Measurements from ENCODE around the gene MSGN1.
"Not testable (repeated sequence)": the region's sequence is repeated elsewhere in the genome, so short reads cannot be mapped to it uniquely, and the experiment has no call there.

The MSGN1 gene

DNA sequence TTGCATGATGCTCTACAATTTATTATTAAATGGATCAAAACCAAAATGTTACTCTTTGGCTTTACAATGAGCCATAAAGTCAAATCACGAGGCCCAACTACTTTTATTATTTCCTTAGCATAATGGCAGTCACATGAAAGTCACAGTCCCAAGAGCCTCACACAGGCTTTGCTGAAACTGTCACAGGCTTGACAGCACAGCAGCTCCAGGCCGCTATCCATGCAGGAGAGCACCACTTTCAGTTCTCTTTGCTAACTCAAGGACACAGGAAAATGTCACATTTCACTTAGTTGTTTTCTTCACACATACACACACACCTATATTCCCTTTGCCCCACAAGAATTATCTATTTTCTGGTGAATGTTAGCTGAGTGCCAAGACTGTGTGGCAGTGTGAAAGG lies 11.1 kb upstream of the MSGN1 start:
- no peak for DNase-seq (ENCODE audit: low spot score)

DNA sequence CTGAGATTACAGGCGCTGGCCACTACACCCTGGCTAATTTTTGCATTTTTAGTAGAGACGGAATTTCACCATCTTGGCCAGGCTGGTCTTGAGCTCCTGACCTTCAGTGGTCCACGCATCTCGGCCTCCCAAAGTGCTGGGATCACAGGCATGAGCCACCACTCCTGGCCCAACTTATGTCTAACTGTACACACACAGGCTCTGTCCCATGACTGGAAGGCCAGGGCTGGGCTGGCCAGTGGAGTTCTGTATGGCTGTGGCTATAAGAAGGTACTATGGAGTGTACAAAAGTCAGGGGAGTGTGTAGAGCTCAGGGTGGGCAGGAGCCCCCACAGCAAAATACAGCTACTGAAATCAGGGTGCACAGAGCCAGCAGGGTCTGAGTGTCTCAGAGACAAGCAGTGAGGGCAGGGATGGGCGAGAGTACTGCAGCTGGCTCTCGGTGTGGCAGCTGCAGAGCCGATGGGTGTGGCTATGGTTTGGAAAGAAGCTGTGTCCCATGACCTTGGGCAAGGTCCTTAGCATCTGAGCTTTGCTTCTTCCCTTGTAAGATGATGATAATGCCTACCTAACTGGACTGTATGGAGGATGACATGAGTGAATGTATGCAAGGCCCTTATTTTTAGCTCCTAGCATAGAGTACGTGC lies 10.4 kb upstream of the MSGN1 start:
- DNase-seq (ENCODE audit: low spot score): no peak

DNA sequence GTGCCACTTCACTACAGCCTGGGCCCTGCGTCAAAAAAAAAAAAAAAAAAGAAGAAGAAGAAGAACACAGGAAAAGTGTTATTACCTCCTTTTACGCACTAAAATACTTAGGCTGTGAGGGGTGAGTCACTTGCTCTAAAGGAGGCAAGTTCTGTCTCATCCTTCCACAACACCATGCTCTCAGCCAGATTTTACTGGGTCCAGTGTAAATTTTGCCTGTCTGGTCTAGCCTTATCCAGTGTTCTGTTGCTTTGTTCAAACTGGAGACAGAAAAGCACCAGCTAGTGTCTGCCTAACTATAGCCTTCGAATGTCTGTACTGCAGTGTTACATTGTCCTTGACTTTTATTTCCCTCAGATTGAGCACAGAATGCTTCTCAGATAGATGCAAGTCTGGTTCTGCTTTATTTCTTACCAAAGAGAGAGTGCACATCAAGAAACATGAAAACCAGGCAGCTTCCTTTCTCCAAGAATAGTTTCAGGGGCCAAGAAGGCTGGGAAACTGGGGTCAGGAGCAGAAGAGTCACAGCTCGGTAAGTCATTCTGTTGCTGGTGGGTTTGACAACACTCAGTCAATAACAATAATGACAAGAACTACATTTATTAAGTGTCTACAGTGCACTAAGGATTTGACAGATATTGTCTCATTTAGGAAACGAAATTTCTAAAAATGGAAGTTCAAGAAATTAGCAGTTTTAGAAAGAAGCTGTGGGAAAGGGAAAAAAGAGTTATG lies 3.1 kb upstream of the MSGN1 start:
- DNase-seq (ENCODE audit: low spot score): no peak

DNA sequence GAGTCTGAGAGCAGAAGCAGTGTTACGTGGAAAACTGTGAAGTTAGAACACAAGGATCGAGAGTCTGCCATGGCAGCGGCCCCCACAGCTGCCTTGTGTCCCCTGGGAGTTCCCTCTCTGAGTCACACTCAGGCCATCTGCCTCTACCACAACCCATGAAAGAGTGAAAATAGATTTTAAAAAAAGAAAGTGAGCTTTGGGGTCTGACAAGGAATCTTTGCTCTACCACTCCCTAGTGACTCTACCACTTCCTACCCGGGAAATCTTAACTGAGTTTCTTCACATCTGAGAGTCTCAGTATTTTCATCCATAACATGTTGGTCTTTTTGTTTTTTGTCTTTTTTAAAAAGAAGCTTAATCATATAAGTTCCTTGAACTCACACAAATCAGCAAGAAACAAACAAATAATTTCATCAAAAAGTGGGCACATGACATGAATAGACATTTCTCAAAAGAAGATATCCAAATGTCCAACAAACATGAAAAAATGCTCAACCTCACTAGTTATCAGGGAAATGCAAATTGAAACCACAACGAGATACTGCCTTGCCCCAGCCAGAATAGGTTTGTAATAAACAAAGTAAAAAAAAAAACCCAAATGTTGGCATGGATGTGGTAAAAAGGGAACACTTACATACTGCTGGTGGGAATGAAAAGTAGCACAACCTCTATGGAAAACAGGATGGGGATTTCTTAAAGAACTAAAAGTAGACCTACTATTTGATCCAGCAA lies 2.4 kb upstream of the MSGN1 start:
- DNase-seq (ENCODE audit: low spot score): no peak

DNA sequence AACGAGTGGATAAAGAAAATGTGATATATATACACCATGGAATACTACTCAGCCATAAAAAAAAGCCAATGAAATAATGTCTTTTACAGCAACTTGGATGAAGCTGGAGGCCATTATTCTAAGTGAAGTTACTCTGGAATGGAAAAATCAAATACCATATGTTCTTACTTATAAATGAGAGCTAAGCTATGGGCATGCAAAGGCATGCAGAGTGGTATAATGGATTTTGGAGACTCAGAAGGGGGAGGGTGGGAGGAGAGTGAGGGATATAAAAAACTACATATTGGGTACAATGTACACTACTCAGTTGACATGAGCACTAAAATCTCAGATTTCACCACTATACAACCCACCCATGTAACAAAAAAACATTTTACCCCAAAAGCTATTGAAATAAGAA lies 1.7 kb upstream of the MSGN1 start:
- DNase-seq (ENCODE audit: low spot score): no peak

DNA sequence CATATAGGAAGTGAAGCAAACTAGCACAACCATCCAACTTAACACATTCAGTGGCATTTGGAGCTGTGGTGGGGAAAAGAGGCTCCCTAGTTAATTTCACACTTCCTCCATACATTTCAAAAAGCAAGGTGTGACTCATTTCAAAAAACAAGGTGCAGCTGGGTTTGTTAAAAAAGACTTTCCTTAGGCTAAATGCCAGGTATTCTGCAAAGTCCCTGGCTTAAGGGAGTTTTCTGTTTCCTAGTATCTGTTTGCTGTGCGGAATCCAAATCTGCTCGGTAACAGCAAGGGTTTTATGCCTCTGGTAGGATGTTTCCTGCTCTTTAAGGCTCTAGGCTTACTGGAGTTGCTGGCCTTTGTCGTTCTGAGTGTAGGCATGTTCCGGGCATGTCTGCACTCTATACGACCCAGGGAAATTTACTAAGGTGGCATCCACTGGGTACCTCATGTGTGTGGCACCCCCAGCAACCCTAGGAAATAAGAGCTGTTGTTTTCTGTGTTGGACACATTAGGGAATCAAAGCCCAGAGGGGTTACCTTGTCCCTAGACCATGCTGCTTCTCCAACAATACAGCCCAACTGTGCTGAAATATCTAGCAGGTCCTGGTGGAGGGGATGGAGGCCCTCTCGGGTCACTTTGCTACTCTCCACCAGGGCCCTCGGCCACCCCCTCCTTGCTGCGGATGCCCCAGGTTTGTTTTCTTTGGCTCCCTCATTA lies 634 bp upstream of the MSGN1 start:
- no peak for DNase-seq (ENCODE audit: low spot score)

DNA sequence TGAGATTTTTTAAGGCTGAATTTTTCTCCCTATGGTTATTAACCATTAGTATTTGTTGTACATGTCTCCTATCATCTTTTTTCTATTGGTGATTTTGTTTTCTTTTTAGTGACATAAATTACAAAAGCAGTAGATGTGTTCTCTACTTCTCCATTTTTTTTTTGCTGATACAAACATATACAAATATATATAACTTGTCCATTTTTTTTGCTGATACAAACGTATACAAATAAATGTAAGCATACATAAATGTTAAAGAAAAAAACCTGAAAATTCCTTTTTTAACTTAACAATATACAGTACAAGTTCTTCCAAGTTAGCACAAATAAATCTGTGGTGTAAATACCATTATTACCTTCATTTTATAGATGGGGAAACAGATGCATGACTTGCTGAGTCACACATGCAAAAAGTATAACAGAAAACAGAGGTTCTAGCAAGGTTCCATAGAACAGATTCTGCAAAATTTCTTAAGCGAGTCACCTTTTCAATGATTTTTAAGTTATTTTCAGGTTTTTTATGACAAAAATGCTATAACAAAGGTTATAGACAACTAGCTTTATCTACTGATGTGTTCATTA lies 2.1 kb downstream of the MSGN1 start:
- DNase-seq (ENCODE audit: low spot score): no peak

DNA sequence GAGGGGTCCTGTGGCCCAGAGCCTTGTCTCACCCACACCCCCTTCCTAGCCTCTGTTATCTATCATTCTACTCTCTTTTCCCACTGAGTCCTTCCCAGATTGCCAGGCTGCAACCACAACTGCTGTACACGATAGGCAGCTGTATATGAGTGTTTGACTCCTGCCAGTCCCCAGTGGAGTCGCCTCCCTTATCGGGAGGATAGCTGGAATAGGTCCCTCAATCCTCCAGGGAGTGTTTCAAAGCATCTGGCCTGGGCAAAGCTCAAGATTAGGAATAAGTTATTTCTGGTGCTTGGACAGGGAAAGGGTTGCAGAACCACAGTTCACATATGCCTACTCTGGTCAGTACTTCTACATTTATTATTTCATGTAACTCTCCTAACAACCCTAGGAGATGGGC lies 4.8 kb downstream of the MSGN1 start:
- no peak for DNase-seq (ENCODE audit: low spot score)

DNA sequence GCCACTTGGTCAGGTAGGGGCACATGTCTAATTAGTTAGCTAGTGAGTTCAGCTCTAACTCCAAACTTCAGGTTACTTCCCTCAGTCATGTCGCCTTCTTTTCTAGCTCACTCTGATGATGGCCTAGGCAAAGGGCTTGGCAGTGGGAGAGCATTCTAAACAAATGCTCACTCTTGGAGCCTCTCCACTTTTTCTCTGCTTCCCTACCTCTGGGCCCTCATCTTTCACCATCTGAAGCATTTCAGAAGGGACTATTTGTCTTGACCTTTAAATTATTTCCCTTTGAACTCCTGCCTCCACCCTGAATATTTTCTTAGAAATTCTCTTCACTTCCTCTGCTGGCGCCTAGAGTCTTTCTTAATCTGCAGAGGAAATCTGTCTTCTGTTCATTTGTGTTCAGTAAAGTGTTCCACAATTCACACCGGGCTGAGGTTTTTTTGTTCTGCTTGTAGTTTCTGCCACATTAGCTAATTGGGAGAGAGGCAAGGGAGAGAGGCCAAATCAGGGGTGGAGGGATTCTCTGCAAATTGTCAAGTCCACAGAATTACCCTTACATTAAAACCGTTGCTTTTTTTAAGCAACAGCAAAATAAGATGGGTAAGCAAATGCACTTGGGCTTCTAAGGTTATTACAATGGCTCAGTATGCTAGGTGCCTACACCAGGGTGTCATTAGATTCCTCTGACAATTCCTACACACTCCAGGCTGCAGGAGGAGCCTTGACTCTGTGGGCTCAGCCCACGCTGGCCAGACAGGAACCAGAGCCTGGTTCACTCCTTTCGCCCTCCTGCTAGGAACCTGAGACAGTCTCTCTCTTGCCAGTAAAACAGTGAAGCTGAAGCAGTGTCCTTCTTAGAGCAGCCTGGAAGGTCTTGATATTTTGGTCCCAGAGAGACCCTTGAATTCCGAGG lies 5.5 kb downstream of the MSGN1 start:
- DNase-seq (ENCODE audit: low spot score): no peak

DNA sequence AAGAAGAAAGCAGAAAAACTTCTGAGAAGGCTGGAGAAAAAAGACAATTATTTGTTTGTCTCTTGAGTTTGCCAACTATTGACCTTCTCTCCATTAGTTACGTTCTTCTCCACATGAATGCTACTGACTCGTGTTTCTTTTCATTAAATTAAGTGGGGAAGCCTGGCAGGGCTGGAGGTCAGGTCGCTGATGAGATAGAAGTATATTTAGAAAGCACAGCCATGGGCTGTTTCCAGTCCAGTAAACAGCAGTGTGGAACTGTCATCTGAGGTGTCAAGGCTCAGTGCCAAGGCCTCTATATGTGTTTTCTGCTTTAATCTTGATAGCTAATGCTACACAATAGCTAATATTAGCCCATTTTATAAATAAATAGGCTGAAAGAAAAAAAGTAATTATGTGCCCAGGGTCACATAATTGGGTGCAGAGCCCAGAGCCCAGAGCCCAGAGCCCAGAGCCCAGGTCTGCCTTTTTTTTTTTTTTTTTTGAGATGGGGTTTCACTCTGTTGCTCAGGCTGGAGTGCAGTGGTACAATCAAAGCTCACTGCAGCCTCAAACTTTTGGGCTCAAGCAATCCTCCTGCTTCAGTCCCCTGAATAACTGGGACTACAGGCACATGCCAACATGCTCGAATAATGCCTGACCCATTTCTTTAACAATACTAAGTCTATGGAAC lies 6.3 kb downstream of the MSGN1 start:
- DNase-seq (ENCODE audit: low spot score): no peak

DNA sequence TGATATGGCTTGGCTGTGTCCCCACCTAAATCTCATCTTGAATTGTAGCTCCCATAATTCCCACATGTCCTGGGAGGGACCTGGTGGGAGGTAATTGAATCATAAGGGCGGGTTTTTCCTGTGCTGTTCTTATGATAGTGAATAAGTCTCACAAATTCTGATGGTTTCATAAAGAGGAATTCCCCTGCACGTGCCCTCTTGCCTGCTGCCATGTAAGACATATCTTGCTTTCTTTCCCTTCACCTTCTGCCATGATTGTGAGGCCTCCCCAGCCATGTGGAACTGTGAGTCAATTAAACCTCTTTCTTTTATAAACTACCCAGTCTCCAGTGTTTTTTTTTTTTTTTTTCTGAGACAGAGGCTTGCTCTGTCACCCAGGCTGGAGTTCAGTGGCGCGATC lies 7.4 kb downstream of the MSGN1 start:
- not testable (repeated sequence) for DNase-seq (ENCODE audit: low spot score)

DNA sequence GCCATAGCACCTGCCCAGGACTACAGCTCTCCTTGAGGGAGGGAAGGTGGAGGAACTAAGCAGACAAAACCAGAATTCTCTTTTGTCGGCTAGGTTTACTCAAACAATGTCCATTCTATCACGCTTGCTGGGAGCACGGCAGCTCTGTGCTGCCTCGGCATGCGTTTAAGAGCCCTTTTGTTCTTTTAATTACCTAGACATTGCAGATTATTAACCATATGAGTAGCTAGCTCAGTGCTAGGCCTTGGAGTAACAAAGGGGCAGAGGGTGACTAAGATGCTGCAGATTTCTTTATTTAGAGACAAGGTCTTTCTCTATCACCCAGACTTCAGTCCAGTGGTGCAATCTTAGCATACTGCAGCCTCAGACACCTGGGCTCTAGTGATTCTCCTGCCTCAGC lies 11.1 kb downstream of the MSGN1 start:
- no peak for DNase-seq (ENCODE audit: low spot score)

DNA sequence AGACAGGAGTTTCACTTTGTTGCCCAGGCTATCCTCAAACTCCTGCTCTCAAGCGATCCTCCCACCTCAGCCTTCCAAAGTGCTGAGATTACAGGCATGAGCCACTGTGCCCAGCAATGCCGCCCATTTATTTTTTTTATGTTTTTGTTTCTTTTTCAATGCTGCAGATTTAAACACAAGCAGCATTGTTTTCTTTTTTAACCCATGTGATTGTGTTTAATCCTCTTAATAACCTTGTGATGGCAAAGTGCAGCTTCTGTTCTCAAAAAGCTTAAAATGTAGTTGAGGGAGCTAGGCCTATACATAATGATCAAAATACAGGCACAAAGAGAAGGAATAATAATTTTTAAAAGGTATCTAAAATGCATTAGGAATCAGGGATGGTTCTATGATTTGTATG lies 11.5 kb downstream of the MSGN1 start:
- no peak for DNase-seq (ENCODE audit: low spot score)

DNA sequence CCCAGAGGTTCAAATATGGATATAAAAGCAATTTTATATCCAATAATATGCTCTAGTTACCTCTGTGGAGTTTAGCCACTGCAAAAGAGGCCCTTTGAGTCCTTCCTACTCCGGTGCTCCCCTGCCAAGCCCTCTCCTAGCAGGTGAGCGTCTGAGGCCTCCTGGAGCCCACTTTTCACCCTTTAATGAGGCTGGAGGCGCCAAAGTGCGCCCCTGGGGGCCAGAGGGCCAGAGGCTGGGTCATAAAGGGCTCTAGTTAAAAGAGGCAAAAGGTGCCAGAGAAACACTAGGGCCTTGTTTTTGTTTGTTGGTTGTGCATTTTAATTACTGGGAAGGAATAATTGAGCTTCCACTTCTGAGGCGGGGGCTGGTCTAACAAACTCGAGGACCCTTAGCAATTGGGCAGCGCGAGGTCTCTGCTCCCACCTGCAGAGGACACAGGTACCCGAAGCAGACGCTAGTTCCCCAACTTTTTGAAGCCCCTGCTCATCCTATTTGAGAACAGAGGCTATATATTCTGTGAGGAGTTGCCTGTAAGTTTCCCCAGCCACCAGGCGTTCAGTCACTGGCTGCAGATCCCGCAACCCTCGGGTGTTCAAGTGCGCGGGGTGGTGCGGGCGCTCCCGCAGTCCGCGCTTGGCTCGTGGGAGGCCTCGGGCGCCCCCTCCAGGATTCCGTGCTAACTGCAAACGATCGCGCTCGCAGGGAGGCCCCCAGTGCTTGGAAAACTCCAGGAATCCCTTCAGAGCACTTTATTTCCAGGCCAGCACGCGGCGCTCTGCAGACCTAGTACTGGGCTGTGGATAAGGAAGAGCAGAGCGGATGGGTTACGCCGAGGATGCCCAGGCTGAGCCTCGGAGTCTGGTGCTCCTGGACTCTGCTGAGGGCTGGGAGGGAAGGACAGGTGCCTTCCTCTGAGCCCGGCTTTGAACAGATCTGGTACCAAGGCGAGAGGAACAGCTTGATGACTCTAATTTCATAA lies 14.1 kb downstream of the MSGN1 start:
- DNase-seq (ENCODE audit: low spot score): peak; percentile 81

DNA sequence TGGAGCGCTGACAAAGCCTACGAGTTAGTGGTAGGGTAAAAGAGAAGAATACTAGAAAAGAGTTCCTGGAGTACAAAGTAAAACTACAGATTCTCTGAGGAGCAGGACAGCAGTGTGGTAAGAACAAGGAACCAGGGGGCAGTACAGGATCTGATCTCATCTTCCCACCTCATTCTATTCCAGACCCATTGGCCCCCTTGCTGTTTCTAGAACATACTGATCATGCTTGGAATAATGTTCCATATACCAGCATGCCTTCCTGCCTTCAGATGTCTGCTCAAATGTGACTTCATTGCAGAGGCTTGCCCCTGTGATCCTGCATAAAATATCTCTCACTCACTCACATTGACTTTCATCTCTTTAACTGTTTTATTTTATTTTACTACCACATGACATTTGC lies 19.3 kb downstream of the MSGN1 start:
- DNase-seq (ENCODE audit: low spot score): no peak

DNA sequence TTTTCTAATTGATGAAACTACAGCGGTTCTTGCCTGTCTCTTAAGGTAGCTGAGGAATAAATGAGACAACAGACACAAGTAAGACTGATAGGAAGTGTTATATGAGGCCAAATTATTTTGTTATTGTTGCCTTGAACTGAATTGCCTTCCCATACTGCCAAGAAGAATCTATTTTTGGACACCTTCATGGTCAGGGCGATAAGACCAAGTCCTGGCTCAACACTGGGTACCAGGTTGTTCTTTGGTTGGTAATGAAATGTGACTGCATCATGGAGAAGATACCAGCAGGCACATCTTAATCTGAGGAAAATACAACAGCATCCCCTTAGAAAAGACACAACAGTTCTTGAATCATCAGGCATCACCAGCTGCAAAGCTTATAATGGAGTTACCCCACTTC lies 23.7 kb downstream of the MSGN1 start:
- no peak for DNase-seq (ENCODE audit: low spot score)

DNA sequence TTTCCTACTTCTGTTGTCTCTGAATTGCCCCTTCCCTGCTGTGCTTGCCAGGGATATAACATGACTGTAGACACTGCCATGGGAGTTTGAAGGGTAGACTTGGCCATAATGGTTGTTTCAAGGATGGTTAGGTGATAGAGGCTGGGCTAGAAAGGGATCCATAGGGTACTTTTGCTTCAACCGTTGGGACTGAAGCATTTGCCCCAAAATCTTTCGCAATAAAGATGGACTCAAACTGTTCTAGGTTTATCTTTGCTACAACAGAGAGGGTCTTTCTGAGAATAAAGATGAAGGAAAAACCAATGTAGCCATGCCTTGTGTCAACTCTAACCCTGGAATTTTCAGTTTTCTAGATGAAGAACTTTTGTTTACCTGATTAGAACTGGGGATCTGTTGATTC lies 27.2 kb downstream of the MSGN1 start:
- no peak for DNase-seq (ENCODE audit: low spot score)

DNA sequence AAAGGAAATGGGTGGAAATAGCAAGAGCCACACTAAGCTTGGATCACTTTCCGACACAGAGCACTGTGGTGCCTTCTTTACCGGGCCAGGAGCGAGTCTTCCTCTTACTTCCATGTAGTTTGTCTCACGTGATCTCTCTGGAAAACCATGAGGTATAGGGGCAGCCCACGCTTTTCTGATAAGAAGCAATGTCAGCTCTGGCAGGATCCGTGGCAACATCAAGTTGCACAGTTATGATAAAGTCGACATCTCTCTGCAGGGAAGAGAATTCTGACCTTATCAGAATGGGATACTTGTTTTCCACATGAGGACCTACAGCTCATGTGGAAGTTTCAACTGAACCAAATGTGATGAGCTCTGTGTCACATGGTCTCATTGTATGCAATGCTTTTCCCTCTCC lies 29.5 kb downstream of the MSGN1 start:
- DNase-seq (ENCODE audit: low spot score): no peak

DNA sequence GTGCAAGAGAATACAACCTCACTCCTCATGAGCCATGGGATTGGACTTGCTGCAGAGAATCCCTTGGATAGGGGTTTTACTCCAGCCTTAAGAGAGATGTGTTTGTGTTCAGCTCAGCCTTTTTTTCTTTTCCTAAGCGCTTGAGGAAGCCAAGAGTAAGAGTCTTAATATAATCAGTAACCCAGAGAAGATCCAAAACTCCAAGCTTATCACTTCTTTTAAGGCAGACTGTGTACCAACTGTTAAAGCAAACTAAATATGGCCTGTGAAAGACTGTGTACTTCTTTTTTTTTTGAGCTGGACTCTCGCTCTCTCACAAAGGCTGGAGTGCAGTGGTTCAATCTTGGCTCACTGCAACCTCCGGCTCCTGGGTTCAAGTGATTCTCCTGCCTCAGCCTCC lies 30.4 kb downstream of the MSGN1 start:
- DNase-seq (ENCODE audit: low spot score): no peak
